ENCODE measurements around the gene BCL2L11. TPM values are rescaled to one million over a fixed set of nuclear protein-coding genes. Genes with fewer than 3 reads are reported as not detected.

Gene BCL2L11
- total RNA-seq, 2 experiments from 2014 or later = 11.1 to 11.2 TPM

DNA sequence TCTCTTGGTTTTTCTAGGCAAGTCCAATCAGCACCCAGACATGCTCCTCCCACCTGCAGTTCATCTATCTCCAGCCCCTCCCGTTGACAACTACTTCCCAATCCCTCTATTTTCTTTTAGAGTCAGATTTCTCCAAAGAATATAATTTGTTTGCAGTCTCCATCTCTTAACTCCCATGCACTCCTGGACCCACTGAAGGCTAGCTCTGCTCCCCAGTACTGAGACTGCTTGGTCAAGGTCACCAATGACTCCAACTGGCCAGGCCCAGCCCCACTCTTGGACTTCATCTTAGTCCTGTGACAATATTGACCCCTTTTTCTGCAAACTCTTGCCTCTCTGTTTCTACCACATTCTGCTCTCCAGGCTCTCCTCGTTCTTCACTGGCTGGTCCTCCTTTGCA is 62.0 kb downstream of the BCL2L11 start:
- no peak for DNase-seq
- ChIA-PET POLR2A (no interaction called here), CTCF (no interaction called here)
- no peaks in the 10 kb centered on the region for H3K36me3 Mint-ChIP-seq (ENCODE audit: low read depth)
- no peaks in the 10 kb centered on the region for H3K9me3 Mint-ChIP-seq
- peaks cover 4% of the 10 kb centered on the region for H3K27me3 Mint-ChIP-seq
- H3K4me3 Mint-ChIP-seq = no peak overlapping the region
- H3K4me1 Mint-ChIP-seq = no peaks in the 10 kb centered on the region
- H3K27ac Mint-ChIP-seq = no peak overlapping the region

- POLR2A ChIA-PET = no interaction called here
- H3K4me1 Mint-ChIP-seq = no peaks in the 10 kb centered on the region
- H3K27ac Mint-ChIP-seq = no peak overlapping the region
- H3K27me3 Mint-ChIP-seq = peaks cover 2% of the 10 kb centered on the region
- no peak overlapping the region for H3K4me3 Mint-ChIP-seq
- CTCF ChIA-PET = interaction anchor here (0.6 to 1.1 kb wide), 2 partner anchors 10 to 26 kb away, joined by 3 to 4 read pairs; no protein-coding TSS in a partner anchor
- no peaks in the 10 kb centered on the region for H3K9me3 Mint-ChIP-seq
- no peaks in the 10 kb centered on the region for H3K36me3 Mint-ChIP-seq (ENCODE audit: low read depth)
- no peak for DNase-seq
These were observed 64.1 kb downstream of the BCL2L11 start for GRCh38 chr2:111184725-111185310.

DNA sequence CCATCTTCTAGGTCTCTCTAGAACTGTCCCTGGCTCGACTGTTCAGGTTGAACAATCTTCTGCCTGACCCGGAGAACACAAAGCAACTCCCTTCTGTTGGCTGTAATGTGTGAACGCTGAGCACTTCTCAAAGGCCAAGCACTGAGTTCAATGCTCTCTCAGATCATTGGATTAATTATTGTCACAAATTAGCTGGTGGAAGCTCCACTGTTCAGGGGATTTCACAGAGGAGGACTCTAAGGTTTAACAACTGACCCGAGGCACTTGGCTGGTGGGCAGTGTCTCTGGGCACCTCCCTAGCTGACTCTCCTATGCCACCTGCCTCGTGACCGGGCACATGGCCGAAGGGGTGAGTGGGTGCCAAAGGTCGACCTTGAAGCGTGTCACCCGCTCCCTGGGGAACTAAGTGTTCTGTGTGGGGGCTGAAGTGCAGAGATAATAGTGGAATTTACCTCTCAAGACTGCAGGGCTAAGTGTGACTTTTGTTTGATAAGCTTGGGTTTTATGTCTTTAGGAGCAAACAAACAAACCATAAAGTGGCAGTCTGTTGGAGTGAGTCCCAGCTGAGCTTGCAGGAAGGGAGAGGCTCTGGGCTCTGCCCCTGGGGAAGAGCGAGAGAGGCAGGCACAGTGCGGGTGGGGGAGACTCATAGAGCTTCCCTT is 64.8 kb downstream of the BCL2L11 start:
- no peaks in the 10 kb centered on the region for H3K36me3 Mint-ChIP-seq (ENCODE audit: low read depth)
- no peaks in the 10 kb centered on the region for H3K9me3 Mint-ChIP-seq
- H3K4me1 Mint-ChIP-seq = no peaks in the 10 kb centered on the region
- peaks cover 2% of the 10 kb centered on the region for H3K27me3 Mint-ChIP-seq
- POLR2A ChIA-PET = no interaction called here
- DNase-seq = no peak
- H3K27ac Mint-ChIP-seq = no peak overlapping the region
- CTCF ChIA-PET = interaction anchor here (0.5 to 1.2 kb wide), 4 partner anchors 9 to 204 kb away, joined by 3 to 4 read pairs (median 3); no protein-coding TSS in a partner anchor
- H3K4me3 Mint-ChIP-seq = no peak overlapping the region

- Mint-ChIP-seq H3K36me3 (ENCODE audit: low read depth) (no peaks in the 10 kb centered on the region), H3K4me1 (no peaks in the 10 kb centered on the region), H3K27me3 (peaks cover 2% of the 10 kb centered on the region), H3K4me3 (no peak overlapping the region), H3K9me3 (no peaks in the 10 kb centered on the region), H3K27ac (no peak overlapping the region)
- POLR2A ChIA-PET = no interaction called here
- DNase-seq = no peak
- CTCF ChIA-PET = interaction anchor here (1.1 to 1.2 kb wide), 2 partner anchors 9 to 14 kb away, joined by 3 read pairs; no protein-coding TSS in a partner anchor
These were observed 65.5 kb downstream of the BCL2L11 start for GRCh38 chr2:111186121-111186715.

GRCh38 chr2:111186933-111187332 is 66.2 kb downstream of the BCL2L11 start:
- CTCF ChIA-PET = interaction anchor here (1.1 to 1.9 kb wide), 2 partner anchors 8 to 14 kb away, joined by 3 to 8 read pairs; no protein-coding TSS in a partner anchor
- H3K4me3 Mint-ChIP-seq = no peak overlapping the region
- no peak for DNase-seq
- POLR2A ChIA-PET = no interaction called here
- H3K27me3 Mint-ChIP-seq = peaks cover 2% of the 10 kb centered on the region
- no peaks in the 10 kb centered on the region for H3K36me3 Mint-ChIP-seq (ENCODE audit: low read depth)
- H3K9me3 Mint-ChIP-seq = no peaks in the 10 kb centered on the region
- H3K4me1 Mint-ChIP-seq = no peaks in the 10 kb centered on the region
- H3K27ac Mint-ChIP-seq = no peak overlapping the region

DNA sequence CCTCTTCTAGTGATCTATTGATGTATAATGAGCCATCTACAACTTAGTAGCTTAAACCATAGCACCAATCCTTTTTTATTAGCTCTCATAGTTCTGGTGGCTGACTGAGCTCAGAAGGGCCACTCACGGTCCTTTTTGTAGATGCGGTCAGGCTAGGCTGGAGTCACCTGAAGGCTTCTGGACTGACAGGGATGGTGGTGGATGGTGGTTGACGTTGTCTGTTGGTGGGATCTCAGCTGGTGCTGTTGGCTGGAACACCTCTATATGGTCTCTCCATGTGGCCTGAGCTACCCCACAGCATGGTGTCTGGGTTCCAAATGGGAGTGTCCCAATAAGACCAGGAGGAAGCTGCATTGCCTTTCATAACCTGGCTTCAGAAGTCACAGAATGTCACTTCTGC is 68.0 kb downstream of the BCL2L11 start:
- peaks cover 2% of the 10 kb centered on the region for H3K27me3 Mint-ChIP-seq
- no peaks in the 10 kb centered on the region for H3K36me3 Mint-ChIP-seq (ENCODE audit: low read depth)
- H3K4me3 Mint-ChIP-seq = no peak overlapping the region
- no peak overlapping the region for H3K27ac Mint-ChIP-seq
- no peaks in the 10 kb centered on the region for H3K4me1 Mint-ChIP-seq
- ChIA-PET CTCF (interaction anchor here (0.6 to 1.9 kb wide), 3 partner anchors 16 to 116 kb away, joined by 3 to 8 read pairs (median 3); no protein-coding TSS in a partner anchor), POLR2A (no interaction called here)
- no peak for DNase-seq
- no peaks in the 10 kb centered on the region for H3K9me3 Mint-ChIP-seq

DNA sequence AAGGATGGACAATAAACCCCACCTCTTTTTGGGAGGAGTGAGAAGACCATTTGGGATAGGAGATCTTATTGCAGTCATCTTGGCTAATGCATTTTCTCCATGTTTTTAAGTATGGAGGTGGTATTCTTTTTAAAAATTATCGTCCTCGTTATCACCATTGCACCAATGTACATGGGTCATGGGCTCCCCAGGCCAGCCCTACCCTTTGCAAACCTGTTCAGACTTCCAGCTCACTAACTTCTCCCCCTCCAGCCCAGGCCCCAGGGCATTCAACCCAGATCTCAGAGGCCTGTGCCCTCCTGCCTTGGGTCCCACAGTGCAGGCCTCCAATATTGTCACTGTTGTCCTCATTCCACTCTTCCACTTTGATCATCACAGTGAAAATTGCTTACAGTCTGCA is 68.4 kb downstream of the BCL2L11 start:
- DNase-seq = no peak
- Mint-ChIP-seq H3K27me3 (peaks cover 2% of the 10 kb centered on the region), H3K4me3 (no peak overlapping the region), H3K9me3 (no peaks in the 10 kb centered on the region), H3K27ac (no peak overlapping the region), H3K36me3 (ENCODE audit: low read depth) (no peaks in the 10 kb centered on the region), H3K4me1 (no peaks in the 10 kb centered on the region)
- ChIA-PET POLR2A (no interaction called here), CTCF (interaction anchor here (0.7 to 1.2 kb wide), 2 partner anchors 28 to 63 kb away, joined by 3 read pairs; no protein-coding TSS in a partner anchor)

- Mint-ChIP-seq H3K36me3 (ENCODE audit: low read depth) (no peaks in the 10 kb centered on the region), H3K9me3 (no peaks in the 10 kb centered on the region), H3K4me3 (no peak overlapping the region), H3K27ac (no peak overlapping the region), H3K4me1 (no peaks in the 10 kb centered on the region), H3K27me3 (peaks cover 2% of the 10 kb centered on the region)
- CTCF ChIA-PET = interaction anchor here (0.9 kb wide), 1 partner anchor 12 kb away, joined by 5 read pairs; no protein-coding TSS in a partner anchor
- POLR2A ChIA-PET = no interaction called here
- no peak for DNase-seq
These were observed 70.3 kb downstream of the BCL2L11 start for GRCh38 chr2:111190816-111191540.

DNA sequence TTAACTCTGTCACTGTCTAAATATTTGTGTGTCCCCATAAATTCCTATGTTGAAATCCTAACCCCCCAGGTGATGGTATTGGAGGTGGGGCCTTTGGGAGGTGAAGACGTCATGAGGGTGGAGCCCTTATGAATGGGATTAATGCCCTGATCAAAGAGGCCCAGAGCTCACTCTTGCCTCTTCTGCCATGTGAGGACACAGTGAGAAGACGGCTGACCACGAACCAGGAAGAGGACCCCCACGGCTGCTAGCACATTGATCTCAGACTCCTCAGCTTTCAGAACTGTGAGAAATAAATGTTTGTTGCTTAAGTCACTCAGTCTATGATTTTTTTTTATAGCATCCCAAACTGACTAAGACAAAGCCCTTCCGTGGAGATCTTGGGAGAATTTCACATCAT is 71.2 kb downstream of the BCL2L11 start:
- DNase-seq = no peak
- no peaks in the 10 kb centered on the region for H3K36me3 Mint-ChIP-seq (ENCODE audit: low read depth)
- no peak overlapping the region for H3K4me3 Mint-ChIP-seq
- ChIA-PET POLR2A (no interaction called here), CTCF (interaction anchor here (0.9 kb wide), 1 partner anchor 11 kb away, joined by 5 read pairs; no protein-coding TSS in a partner anchor)
- peaks cover 2% of the 10 kb centered on the region for H3K27me3 Mint-ChIP-seq
- H3K27ac Mint-ChIP-seq = no peak overlapping the region
- no peaks in the 10 kb centered on the region for H3K9me3 Mint-ChIP-seq
- H3K4me1 Mint-ChIP-seq = no peaks in the 10 kb centered on the region

DNA sequence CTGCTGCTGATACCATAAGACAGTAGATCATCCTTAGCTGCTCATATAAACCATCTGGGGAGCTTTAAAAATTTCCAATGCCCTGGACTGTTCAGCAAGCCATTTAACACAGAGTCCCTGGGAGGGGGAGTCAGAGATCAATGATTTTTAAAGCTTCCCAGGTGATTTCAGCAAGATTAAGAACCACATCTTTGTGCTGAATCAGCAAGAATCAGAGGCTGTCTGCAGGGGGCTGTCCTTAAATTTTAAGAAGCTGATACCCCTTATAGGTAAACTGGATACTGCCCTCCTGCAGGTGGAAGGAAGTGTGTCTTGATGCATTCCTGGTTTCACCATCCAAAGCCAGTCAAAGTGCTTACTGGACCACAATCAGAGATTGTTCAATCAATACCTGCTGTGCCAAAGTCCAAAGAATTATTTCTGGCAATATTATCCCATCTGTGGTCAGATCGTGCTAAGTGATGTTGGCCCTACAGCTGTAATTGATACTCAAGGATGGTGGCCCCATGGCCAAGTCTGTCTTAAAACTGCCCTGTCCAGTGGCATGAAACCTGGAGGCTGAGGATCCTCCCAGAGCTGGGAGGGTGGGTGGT is 72.2 kb downstream of the BCL2L11 start:
- ChIA-PET POLR2A (no interaction called here), CTCF (interaction anchor here (1.1 kb wide), 1 partner anchor 25 kb away, joined by 3 read pairs; no protein-coding TSS in a partner anchor)
- DNase-seq = no peak
- Mint-ChIP-seq H3K9me3 (no peaks in the 10 kb centered on the region), H3K27me3 (peaks cover 1% of the 10 kb centered on the region), H3K27ac (no peak overlapping the region), H3K36me3 (ENCODE audit: low read depth) (no peaks in the 10 kb centered on the region), H3K4me3 (no peak overlapping the region), H3K4me1 (no peaks in the 10 kb centered on the region)

DNA sequence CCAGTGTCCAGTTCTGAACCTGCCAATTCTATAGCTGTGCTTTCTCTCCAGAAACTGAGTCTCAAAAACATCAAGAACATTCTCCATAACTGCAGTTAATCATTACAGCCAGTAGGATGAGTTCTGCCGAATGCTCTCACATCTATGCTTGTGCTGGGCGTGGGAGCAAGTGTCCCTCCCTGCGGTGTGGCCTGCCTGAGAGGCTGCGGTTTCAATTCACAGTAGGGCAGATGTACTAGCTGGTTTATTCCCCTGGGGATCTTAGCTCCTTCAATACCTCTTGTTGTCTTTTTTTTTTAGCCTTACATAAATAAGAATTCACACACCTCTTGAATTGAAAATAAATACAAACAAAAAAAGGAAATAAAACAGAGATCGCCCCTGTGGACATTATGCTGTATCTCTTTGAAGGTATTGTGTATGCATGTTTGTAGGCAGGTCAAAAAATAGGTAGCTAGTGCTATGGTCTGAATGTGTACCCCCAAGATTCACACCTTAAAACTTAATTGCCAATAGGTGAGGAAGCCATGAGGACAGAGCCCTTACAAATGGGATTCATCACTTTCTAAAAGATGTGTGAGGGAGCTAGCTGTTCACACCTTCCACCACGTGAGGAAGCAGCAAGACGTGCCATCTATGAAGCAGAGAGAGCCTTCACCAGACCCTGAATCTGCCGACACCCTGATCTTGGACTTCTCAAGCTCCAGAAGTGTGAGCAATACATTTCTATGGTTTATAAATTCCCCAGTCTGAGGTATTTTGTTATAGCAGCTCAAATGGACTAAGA is 74.3 kb downstream of the BCL2L11 start:
- Mint-ChIP-seq H3K36me3 (ENCODE audit: low read depth) (no peaks in the 10 kb centered on the region), H3K9me3 (no peaks in the 10 kb centered on the region), H3K4me1 (no peaks in the 10 kb centered on the region), H3K4me3 (no peak overlapping the region), H3K27me3 (peaks cover 1% of the 10 kb centered on the region), H3K27ac (no peak overlapping the region)
- ChIA-PET CTCF (interaction anchor here (0.7 to 1.3 kb wide), 2 partner anchors 10 to 11 kb away, joined by 4 read pairs; no protein-coding TSS in a partner anchor), POLR2A (no interaction called here)
- no peak for DNase-seq

DNA sequence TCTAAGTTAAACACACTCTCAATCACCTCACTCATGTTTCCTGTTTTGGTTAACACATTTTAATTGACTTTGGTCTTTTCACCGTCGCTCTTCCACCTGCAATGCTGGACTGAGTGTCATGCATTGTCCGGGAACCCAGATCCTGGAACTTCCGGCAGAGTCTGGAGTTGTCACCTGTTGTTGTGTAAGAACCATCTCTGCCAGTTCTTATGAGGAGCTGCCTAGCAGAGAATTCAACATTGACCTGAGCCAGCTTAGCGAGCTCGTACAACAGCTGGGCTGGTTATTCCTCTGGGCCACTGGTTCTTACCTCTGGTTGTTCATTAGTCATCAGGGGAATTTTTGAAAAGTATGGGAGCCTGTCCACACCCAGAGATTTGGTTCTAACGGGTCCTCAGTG is 75.7 kb downstream of the BCL2L11 start:
- POLR2A ChIA-PET = no interaction called here

More for the DNA sequence above, 75.7 kb downstream of the BCL2L11 start:
- Mint-ChIP-seq H3K4me3 (no peak overlapping the region), H3K36me3 (ENCODE audit: low read depth) (no peaks in the 10 kb centered on the region), H3K4me1 (no peaks in the 10 kb centered on the region), H3K9me3 (no peaks in the 10 kb centered on the region), H3K27ac (no peak overlapping the region), H3K27me3 (peaks cover 1% of the 10 kb centered on the region)
- CTCF ChIA-PET = no interaction called here
- no peak for DNase-seq
